Measurements from ENCODE around the gene ACTR5. TPM values are rescaled to one million over a fixed set of nuclear protein-coding genes. Genes with fewer than 3 reads are reported as not detected.

Gene ACTR5
- total RNA-seq, 4 donors from 2014 or later = 8.9 to 15.0 (median 12.2) TPM

- DNase-seq (ENCODE audit: low spot score in 2 of 2) = no peak
- no peak for TF ChIP-seq EP300 (IDR thresholded peaks at IDR 0.05)
- no peak for TF ChIP-seq POLR2AphosphoS5 (IDR thresholded peaks at IDR 0.05)
- no peak for TF ChIP-seq POLR2A (IDR thresholded peaks at IDR 0.05)
- Histone ChIP-seq H3K27me3 (peaks cover 100% of the 10 kb centered on the region), H3K4me1 (peaks cover 35% of the 10 kb centered on the region), H3K36me3 (no peaks in the 10 kb centered on the region), H3K9me3 (no peaks in the 10 kb centered on the region), H3K27ac (no peak overlapping the region), H3K4me3 (peak overlapping the region; percentile 34)
- 42% methylated on average over 1 of the region's 1 CpG for WGBS
These were observed 16.5 kb upstream of the ACTR5 start for GRCh38 chr20:38731738-38732113.

GRCh38 chr20:38732981-38733380 lies 15.3 kb upstream of the ACTR5 start:
- H3K4me3 ChIP-seq = no peak overlapping the region
- peaks cover 99% of the 10 kb centered on the region for H3K27me3 ChIP-seq
- DNase-seq (ENCODE audit: low spot score in 2 of 2) = no peak
- TF ChIP-seq POLR2AphosphoS5 (IDR thresholded peaks at IDR 0.05) (no peak), CTCF (IDR thresholded peaks at IDR 0.05) (no peak), POLR2A (IDR thresholded peaks at IDR 0.05) (no peak), EP300 (IDR thresholded peaks at IDR 0.05) (no peak)
- peaks cover 29% of the 10 kb centered on the region for H3K4me1 ChIP-seq
- 74% methylated on average over 4 of the region's 4 CpGs for WGBS
- H3K27ac ChIP-seq = no peak overlapping the region
- H3K9me3 ChIP-seq = no peaks in the 10 kb centered on the region
- no peaks in the 10 kb centered on the region for H3K36me3 ChIP-seq

GRCh38 chr20:38735172-38735571 lies 13.1 kb upstream of the ACTR5 start:
- H3K4me1 ChIP-seq = peaks cover 14% of the 10 kb centered on the region
- 58% methylated on average over 6 of the region's 6 CpGs for WGBS
- no peaks in the 10 kb centered on the region for H3K9me3 ChIP-seq
- H3K36me3 ChIP-seq = no peaks in the 10 kb centered on the region
- H3K27ac ChIP-seq = no peak overlapping the region
- TF ChIP-seq POLR2A (IDR thresholded peaks at IDR 0.05) = no peak
- TF ChIP-seq CTCF (IDR thresholded peaks at IDR 0.05) = no peak
- TF ChIP-seq EP300 (IDR thresholded peaks at IDR 0.05) = no peak
- no peak for TF ChIP-seq POLR2AphosphoS5 (IDR thresholded peaks at IDR 0.05)
- no peak overlapping the region for H3K4me3 ChIP-seq
- no peak for DNase-seq (ENCODE audit: low spot score in 2 of 2)
- peaks cover 95% of the 10 kb centered on the region for H3K27me3 ChIP-seq

- 87% methylated on average over 1 of the region's 1 CpG for WGBS
- DNase-seq (ENCODE audit: low spot score in 2 of 2) = no peak
- Histone ChIP-seq H3K9me3 (no peaks in the 10 kb centered on the region), H3K27me3 (peaks cover 92% of the 10 kb centered on the region), H3K4me3 (no peak overlapping the region), H3K36me3 (no peaks in the 10 kb centered on the region), H3K27ac (no peak overlapping the region), H3K4me1 (no peaks in the 10 kb centered on the region)
- no peak for TF ChIP-seq EP300 (IDR thresholded peaks at IDR 0.05)
- no peak for TF ChIP-seq POLR2AphosphoS5 (IDR thresholded peaks at IDR 0.05)
- no peak for TF ChIP-seq CTCF (IDR thresholded peaks at IDR 0.05)
- no peak for TF ChIP-seq POLR2A (IDR thresholded peaks at IDR 0.05)
These were observed 10.4 kb upstream of the ACTR5 start for GRCh38 chr20:38737887-38738286.

- no peaks in the 10 kb centered on the region for H3K9me3 ChIP-seq
- TF ChIP-seq POLR2AphosphoS5 (IDR thresholded peaks at IDR 0.05) (no peak), CTCF (IDR thresholded peaks at IDR 0.05) (no peak), EP300 (IDR thresholded peaks at IDR 0.05) (no peak), POLR2A (IDR thresholded peaks at IDR 0.05) (no peak)
- peaks cover 20% of the 10 kb centered on the region for H3K4me1 ChIP-seq
- H3K27me3 ChIP-seq = peaks cover 21% of the 10 kb centered on the region
- no peak overlapping the region for H3K27ac ChIP-seq
- WGBS = 95% methylated on average over 2 of the region's 2 CpGs
- H3K36me3 ChIP-seq = no peaks in the 10 kb centered on the region
- DNase-seq (ENCODE audit: low spot score in 2 of 2) = no peak
- no peak overlapping the region for H3K4me3 ChIP-seq
These were observed 2.5 kb upstream of the ACTR5 start for GRCh38 chr20:38745757-38746156.

GRCh38 chr20:38747495-38748096 lies 664 bp upstream of the ACTR5 start:
- Histone ChIP-seq H3K9me3 (no peaks in the 10 kb centered on the region), H3K27ac (peak overlapping the region; percentile 89), H3K27me3 (peaks cover 2% of the 10 kb centered on the region), H3K36me3 (no peaks in the 10 kb centered on the region), H3K4me1 (peaks cover 20% of the 10 kb centered on the region), H3K4me3 (peak overlapping the region; percentile 82)
- TF ChIP-seq EP300 (IDR thresholded peaks at IDR 0.05) (no peak), POLR2A (IDR thresholded peaks at IDR 0.05) (no peak), POLR2AphosphoS5 (IDR thresholded peaks at IDR 0.05) (no peak), CTCF (IDR thresholded peaks at IDR 0.05) (no peak)
- DNase-seq (ENCODE audit: low spot score in 2 of 2) = no peak
- 20% methylated on average over 33 of the region's 39 CpGs for WGBS
